GM19239 (cell line): Measurements from ENCODE around the gene ARHGEF7.
"Not testable (repeated sequence)": the region's sequence is repeated elsewhere in the genome, so short reads cannot be mapped to it uniquely, and the experiment has no call there.

Source experiments
- DNase-seq: peaks from one replicate; pipeline ENCODE4 v3.0.0; 2011; ENCODE audit warnings: low spot score; ENCODE audit not compliant: insufficient read length
- FAIRE-seq: peaks from 2 replicates; lab custom pipeline; 2011; peaks lifted over from hg19 to GRCh38; lab: Jason Lieb, UNC

Gene ARHGEF7

DNA sequence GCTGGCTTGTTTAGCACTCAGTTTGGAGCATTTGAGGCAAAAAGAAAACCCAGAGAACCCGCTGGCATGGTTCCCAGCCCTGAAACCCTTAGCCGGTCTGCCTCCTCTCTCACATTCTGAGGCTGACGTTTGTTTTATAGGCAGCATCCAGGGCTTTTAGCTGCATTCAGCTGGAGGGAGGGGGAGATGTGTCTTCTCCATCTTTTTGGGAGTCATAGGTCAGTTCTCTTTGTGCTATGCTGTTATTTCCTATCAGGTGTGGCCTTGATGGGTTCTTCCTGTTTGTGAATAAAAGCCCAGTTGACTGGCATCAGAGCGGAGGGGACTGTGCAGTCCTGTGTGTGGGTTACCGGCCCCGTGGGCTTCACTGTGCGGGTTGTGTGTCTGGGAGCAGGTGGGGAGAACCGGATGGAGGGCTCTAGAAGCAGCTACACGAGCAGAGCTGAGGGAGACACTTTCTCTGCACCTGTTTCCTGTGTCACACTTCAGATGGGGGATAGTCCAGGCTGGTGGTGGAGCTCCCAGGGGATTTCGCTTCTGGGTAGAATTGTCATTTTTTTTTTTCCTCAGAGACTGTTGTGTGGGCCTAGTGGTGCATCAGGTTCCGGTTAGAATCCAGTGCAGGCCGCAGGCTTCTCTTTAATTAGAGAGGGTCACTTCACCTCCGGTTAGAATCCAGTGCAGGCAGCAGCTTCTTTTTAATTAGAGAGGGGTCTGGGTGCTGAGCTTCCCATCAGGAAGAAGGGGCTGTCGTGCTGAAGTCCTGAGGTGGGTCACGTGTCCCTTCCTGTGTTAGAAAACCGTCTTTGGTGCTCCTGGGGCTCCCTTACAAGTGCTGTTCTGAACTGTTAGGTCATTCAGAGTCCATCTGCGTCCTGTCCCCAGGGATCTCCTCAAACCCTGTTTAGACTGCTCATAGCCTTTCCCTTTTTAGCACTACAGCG lies 69.6 kb downstream of the ARHGEF7 start:
- peak; percentile 67 for DNase-seq
- FAIRE-seq: peak; percentile 97

GRCh38 chr13:111186305-111186935 lies 71.3 kb downstream of the ARHGEF7 start:
- DNase-seq (no peak), FAIRE-seq (peak; percentile 91)

DNA sequence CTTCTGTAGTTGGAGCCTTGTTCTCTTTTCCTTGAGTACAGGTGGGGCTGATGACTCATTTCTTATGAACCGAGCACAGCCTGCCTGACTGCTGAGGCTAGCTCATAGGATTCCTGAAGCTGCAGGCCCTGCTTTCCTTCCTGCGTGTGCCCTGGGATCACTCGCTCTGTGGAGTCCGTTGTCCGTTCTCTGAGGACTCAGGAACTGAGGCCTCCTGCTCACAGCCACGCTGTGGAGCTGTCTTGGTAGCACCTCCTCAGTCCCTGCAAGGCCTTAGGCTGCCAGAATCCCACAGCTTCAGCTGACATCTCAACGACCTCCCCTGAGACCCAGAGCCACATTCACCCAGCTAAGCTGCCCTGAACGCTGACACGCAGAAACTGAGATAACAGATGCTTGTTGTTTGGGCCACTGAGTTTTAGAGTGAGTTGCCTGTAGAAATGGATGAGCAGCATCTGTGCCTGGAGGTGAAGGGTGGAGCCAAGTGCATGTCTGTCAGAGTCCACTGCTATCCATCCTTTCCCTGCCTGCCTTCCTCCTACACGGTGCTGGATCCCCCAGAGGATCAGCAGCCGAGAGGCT lies 72.9 kb downstream of the ARHGEF7 start:
- no peak for DNase-seq
- FAIRE-seq: peak; percentile 59

- peak; percentile 11 for FAIRE-seq
- DNase-seq: not testable (repeated sequence)
These were observed 74.0 kb downstream of the ARHGEF7 start for GRCh38 chr13:111189064-111189505.

DNA sequence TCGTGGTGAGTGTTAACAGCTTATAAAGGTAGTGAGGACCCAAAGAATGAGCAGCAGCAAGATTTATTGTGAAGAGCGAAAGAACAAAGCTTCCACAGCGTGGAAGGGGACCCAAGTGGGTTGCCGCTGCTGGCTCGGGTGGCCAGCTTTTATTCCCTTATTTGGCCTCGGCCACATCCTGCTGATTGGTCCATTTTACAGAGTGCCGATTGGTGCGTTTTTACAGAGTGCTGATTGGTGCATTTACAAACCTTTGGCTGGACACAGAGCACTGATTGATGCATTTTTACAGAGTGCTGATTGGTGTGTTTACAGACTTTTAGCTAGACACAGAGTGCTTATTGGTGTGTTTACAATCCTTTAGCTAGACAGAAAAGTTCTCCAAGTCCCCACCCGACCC lies 74.4 kb downstream of the ARHGEF7 start:
- DNase-seq, FAIRE-seq: not testable (repeated sequence)

DNA sequence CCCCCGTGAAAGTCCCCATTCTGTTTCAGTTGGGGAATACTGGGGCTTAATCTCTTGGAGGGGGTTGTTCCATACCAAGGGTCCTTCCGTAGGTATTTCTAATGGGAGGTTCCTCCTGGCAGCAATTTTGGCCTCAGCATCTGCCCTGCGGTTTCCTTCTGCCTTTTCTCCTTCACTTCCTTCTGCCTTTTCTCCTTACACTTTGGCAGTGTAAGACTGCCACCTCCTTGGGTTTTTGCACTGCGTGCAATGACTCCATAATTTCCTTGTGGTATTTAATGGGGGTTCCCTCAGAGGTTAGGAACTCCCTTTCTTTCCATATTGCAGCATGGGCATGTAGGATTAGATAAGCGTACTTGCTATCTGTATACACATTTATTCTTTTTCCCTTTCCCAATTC lies 78.1 kb downstream of the ARHGEF7 start:
- not testable (repeated sequence) for FAIRE-seq, DNase-seq

DNA sequence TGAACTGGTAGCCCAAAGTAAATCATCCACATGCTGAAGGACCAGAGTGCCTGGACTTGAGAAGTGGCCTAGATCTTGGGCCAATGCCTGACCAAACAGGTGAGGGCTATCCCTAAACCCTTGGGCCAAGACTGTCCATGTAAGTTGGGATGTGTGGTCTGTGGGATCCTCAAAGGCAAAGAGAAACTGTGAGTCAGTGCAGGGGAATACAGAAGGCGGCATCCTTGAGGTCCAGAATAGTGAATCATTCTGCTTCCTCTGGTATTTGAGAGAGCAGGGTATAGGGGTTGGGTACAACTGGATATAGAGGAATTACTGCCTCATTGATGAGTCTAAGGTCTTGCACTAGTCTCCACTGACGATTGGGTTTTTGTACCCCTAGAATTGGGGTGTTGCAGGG lies 79.5 kb downstream of the ARHGEF7 start:
- not testable (repeated sequence) for FAIRE-seq, DNase-seq

DNA sequence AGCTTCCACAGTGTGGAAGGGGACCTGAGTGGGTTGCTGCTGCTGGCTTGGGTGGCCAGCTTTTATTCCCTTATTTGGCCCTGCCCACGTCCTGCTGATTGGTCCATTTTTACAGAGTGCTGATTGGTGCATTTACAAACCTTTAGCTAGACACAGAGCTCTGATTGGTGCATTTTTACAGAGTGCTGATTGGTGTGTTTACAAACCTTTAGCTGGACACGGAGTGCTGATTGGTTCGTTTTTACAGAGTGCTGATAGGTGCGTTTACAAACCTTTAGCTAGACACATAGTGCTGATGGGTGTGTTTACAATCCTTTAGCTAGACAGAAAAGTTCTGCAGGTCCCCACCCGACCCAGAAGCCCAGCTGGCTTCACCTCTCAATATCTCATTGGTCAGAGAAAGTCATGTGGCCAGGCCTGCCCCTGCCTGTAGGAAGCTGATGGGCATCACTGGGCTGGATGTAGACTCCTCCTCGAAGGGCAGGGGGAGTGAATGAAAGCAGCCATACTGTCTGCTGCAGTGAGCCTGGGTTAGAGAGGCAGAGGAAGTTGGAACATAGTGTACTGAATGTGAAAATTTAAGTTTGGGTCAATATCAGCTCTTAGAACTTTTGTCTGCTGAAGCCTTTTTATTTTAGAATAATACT lies 83.7 kb downstream of the ARHGEF7 start:
- DNase-seq, FAIRE-seq: not testable (repeated sequence)

DNA sequence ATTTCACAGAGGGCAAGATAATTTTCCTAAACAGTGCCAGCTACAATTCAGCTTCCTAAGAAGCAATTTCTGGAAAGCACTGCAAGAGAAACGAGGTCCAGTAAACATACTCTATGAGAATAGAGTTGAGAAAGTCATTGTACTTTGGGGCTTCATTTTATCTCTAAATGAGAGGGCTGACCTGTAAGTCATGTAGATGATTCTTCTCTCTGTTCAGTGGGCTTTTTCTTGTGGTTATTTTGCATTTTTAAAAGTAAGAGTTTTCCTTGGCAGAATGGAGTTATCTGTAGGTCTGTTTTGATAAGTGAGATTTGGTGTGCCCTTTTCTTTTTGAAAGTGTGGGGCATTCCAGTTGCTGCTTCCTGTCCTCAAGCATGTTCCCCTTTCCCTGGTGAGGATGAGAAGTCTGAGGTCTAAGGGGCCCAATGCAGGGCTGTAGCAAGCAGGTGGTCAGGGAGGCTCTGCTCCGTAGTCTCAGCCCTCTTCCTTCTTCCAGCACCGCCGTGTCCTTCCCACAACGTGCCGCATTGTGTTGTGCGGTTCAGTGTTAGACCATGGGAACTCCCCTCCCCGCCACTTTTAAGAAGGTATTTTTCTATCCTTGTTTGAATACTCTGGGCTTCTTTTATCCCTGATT lies 86.3 kb downstream of the ARHGEF7 start:
- DNase-seq (no peak), FAIRE-seq (no peak)

- FAIRE-seq (no peak), DNase-seq (no peak)
These were observed 87.1 kb downstream of the ARHGEF7 start for GRCh38 chr13:111202156-111202621.

DNA sequence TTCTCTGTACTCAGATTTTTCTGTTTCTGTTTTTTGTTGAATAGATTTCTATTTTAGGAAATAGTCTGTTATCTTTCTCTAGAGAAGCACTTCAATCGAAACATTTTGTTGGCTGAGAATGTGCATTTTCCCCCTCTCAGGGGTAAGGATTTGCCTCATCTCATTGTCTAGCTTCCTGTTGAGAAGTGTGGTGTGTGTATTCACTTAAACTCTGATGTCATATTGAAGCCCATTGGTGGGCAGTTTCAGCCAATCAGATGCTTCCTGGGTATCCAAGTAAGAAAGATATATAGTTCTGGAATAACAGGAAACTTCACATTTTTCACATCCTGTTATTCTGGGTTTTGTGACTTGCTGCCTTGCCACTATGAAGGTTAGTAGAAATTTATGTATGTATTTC lies 87.6 kb downstream of the ARHGEF7 start:
- FAIRE-seq: peak; percentile 94
- peak; percentile 57 for DNase-seq

DNA sequence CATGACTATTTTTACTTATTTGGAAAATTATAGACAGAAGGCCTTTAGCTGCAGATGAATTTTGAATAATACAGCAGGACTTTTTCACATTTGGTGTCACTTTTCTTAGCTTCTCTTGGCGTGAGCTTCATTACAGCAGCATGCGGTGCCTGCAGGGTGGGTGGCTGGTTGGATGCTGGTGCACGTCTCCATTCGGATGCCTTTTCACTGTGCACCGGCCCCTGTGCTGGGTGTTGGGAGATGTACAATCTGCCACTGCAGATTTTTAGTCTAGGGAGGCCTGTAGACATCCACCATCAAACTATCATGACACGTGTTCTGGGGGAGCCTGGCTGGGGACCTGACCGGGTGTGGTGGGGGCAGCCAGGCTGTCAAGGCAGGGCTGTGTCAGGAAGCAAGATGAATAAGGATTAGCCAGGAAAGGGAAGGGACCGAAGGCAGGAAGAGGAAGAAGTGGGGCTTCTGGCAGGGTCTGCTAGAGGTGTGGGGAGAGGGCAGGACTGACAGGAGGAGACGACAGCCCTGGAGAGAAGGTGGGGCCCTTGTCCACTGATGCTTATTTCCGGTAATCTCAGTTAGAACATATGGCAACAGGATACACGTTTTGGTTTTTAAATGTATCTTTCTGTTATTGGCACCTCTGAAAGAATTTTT lies 88.8 kb downstream of the ARHGEF7 start:
- DNase-seq (no peak), FAIRE-seq (peak; percentile 40)

GRCh38 chr13:111204438-111205177 lies 89.5 kb downstream of the ARHGEF7 start:
- FAIRE-seq (no peak), DNase-seq (no peak)

GRCh38 chr13:111206148-111206547 lies 91.0 kb downstream of the ARHGEF7 start:
- FAIRE-seq: no peak
- no peak for DNase-seq

- no peak for DNase-seq
- no peak for FAIRE-seq
These were observed 94.5 kb downstream of the ARHGEF7 start for GRCh38 chr13:111209613-111210012.

GRCh38 chr13:111210091-111210490 lies 95.0 kb downstream of the ARHGEF7 start:
- no peak for DNase-seq
- FAIRE-seq: no peak

GRCh38 chr13:111210544-111211469 lies 95.7 kb downstream of the ARHGEF7 start:
- FAIRE-seq: no peak
- no peak for DNase-seq
